Middle frontal gyrus (tissue), 1 donor: ENCODE data around the gene TPP2.

ENCODE experiments used
- DNase-seq: peaks from one replicate; pipeline ENCODE4 v3.0.0-alpha.2; 2015; ENCODE audit warnings: low spot score; ENCODE audit errors: extremely low spot score

The TPP2 gene

DNA sequence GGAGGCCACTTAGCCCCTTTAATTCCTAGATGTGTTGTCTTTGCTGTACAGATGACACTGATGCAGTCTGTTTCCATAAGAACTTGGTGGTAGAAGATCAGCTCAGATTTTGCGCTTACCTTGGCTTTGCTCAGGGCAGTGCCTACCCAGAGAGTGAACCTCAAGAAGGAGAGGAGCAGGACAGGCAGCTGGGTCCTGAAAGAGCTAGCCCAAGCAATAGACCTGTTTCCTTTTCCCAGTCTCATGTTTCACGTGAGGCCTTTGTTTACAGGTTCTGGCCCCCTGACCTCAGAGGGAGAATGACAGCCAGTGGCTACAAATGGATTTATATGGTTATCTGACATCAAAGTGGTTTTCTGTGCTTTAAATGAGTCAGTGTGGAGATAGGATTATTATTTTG, 58.0 kb downstream of the TPP2 start:
- no peak for DNase-seq

DNA sequence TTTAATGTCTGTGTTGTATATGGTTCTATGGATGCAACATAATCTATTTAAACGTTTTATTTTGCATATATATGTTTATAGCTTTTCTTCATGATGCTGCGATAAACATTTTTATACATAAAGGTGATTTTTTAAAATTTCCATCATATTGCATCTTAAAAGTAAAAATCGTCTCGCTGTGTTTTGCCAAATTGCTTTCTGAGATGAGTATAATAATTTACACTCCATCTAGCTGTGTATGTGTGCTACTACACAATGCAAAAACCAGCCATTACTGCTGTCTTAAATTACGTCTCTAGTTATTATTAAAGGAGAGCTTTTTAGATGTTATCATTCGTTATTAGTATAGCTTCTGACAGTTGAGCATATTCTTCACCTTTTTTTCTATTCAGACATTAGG, 60.8 kb downstream of the TPP2 start:
- no peak for DNase-seq

DNA sequence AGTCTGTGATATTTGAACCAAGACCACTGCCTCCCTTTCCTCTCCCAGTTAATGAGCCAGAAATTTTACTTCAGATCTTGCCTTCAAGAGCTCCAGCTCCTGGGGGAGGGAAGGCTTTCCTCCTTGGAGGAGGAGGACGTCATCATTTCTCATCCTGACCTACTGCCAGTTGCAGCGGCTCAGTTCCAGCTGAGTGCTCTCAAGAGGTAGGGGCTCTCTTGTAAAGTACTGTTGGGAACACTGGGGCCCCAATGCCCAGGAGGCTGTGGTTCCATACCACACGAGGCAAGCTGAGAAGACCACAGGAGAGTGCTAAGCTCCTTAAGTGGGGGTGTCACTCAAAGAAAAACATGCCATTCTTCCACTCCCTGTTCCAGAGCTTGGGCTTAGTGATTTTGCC, 61.9 kb downstream of the TPP2 start:
- no peak for DNase-seq

DNA sequence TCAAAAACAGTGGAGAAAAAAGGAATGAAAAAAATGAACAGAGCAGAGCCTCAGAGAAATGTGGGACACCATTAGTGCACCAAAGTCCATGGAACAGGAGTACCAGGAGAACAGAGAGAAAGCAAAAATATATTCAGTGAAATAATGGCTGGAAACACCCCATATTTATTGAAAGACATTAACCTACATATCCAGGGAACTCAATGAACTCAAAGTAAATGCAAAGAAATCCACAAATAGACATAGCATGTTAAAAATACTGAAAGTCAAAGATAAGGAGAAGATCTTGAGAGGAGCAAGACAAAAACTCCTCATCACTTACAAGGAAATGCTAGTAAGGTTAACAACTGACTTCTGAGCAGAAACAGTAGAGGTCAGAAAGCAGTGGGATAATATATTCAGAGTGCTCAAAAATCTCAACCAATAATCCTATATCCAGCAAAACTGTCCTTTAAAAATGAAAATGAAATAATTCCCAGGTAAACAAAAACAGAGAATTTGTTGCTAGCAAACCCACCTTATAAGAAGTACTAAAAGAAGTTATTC, 62.5 kb downstream of the TPP2 start:
- no peak for DNase-seq

DNA sequence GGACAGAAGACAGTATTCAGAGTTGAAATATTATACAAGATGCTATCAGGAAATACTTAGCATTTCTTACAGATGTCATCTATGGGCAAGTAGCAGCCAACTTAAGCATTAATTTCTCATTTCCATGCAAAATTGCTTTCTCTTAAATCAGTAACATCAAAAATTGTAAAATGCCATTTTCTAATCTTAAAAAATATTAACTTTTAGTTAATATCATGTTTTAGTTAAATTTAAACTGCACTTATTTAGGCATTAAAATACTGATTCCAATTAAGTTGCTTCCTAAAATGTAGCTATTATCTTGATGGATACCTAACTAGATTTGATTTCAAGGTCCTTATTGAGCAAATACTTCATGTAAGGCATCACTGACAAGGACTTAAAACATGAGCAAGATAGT, 70.2 kb downstream of the TPP2 start:
- DNase-seq, result no peak

DNA sequence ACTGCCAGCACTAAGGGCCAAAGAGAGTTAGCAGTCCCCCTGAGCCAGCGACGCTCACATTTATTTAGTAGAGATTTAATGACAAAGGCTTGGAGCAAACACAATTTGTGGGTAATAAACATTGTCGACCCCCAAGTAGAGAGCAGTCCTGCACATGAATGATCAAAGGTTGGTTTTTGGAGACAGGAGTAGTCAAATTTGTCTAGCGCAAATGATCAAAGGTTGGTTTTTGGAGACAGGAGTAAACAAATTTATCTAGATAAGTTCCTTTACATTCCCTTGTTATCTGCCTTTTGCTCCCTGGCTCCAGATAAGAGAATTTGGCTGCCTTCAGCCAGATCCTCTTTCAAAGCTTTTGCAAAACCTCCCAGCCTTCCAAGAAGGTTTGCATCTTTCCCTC, 71.1 kb downstream of the TPP2 start:
- no peak for DNase-seq

DNA sequence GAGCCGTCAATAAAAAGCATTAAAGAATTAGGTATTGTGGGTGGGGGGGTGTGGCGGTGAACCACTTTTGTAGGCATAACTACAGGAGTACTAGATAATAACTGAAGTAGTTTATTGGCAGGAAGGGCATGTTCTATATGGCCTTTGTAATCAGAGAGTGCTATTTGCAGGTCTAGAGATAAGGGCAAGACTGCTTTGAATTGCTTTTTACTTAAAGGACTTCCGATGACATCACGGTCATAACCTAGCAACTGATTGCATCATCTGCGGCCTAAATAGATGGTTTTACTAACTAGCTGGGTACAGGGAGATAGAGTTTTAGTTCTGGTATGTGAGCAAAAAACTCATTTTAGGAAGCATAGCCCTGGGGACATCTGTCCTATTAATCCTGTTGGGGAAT, 73.3 kb downstream of the TPP2 start:
- no peak for DNase-seq

DNA sequence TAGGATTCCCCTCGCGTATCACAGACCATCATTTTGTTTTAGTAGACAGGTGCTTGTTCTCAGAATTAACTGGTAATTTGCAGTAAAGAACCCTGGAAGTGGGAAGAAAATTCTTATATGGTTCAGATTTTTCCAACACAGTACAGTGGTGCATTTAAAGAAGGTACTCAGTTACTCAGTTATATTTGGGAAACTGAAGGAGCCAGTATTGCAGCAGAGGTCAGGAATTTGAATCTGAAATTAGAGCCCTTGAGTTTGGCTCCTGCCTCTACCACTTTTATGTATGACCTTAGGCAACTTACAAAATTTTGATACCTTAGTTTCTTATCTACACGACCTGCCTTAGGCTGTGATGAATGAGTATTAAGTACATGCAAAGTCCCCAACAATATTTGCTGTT, 78.3 kb downstream of the TPP2 start:
- no peak for DNase-seq

DNA sequence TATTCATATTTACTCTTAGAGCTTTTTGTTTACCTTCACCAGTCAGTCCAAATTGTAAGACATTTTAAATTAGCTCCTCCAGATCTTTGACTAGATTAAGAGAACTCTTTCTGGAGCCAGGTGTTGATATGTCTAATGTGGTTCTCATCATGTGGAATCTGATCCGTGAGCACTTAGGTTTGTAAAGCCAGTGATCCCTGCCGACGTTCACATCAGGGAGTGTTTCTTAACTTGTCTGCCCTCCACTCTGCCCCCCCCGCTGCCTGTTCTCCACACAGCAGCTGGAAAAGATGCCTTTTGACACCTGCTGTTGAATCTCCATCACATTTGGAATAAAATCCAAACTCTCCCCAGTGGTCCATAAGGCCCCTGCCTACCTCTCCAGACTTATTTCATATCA, 80.3 kb downstream of the TPP2 start:
- DNase-seq, result no peak

DNA sequence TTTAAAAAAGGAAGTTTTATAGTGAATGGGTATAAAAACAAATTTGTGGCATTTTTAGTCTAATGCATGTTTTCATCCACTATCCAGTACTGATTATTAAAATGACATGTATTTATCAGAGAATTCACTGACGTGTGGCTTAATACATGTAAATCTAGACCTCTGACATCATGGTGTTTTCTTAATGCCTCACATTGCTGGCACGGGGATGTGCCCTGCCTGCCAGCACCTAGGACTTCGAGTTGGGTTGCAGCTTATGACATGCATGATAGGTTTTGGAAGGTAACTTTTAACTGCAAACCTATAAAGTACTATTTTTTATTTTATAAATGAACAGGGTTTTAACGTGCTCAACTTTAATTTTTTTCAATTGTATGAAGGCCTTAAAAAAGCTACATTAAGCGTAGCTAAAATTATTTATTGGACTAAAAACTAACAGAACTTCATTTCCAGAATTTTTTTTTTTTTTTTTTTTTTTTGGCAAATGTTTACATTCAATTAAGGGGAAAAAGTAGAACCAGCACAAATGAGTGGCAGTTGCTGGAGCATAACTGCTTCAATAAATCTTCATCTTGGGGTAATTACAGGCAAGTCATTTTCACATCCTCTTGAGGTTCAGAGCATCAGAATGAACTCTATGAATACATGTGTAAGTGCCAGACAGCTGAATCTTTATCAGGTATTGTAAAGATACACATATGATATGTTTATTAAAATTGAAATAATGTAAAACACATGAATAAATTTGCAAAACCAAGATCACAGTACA, 81.7 kb downstream of the TPP2 start:
- DNase-seq, result no peak

DNA sequence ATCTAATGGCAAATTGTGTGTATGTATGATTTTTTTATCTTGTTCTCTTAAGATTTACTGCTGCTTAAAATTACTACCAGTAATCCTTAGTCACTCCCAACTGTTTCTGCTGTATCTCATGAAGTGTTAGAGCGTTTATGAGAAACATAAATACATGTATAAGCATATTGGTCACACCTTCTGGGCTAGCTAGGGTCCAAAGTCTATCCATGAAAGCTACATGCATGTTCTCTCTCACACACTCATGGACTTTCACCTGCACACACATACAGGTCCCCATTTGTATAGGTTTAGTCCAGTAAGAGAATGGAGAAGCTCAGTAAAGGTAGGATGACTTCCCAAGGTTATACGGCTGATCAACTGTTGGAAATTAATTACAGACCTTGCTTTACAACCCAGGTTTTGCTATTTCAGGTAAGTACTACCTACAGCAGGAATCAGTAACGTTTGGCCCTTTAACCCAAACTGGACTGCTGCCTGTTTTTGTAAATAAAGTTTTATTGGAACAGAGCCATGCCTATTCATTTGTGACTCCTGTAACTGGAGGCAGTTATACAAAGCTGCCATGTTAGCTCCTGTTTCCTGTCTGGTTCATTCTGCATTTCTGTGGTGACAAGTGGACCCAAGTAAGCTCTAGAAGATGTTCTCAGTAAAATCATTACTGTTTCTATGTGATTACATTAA, 82.8 kb downstream of the TPP2 start:
- DNase-seq, result no peak

DNA sequence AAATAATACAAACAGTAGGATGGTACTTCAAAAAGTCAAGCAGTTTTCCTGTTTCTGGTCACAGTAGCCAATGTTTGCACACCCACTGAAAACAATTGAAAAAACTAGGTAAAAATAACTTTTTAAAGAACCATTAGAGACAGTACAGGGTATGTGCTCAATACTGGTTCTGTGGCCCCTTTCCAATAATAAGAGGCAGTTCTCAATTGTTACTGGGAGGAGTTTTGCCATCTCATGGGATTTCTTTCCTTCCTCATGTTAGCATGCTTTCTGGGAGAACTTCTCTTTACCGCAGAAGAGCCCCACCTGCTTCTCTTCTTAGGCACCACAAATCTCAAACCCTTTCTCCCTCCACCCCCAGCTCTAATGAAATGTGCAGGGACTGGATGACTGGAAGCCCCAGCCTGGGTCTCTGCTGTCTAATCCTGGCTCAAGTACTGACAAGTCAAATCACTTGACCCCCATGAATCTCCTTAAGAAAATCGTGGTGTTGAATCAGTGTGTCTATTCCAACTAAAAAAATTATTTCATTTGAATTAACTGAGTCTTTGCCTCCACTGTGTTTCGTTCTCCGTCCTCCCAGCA, 83.4 kb downstream of the TPP2 start:
- DNase-seq, result no peak

DNA sequence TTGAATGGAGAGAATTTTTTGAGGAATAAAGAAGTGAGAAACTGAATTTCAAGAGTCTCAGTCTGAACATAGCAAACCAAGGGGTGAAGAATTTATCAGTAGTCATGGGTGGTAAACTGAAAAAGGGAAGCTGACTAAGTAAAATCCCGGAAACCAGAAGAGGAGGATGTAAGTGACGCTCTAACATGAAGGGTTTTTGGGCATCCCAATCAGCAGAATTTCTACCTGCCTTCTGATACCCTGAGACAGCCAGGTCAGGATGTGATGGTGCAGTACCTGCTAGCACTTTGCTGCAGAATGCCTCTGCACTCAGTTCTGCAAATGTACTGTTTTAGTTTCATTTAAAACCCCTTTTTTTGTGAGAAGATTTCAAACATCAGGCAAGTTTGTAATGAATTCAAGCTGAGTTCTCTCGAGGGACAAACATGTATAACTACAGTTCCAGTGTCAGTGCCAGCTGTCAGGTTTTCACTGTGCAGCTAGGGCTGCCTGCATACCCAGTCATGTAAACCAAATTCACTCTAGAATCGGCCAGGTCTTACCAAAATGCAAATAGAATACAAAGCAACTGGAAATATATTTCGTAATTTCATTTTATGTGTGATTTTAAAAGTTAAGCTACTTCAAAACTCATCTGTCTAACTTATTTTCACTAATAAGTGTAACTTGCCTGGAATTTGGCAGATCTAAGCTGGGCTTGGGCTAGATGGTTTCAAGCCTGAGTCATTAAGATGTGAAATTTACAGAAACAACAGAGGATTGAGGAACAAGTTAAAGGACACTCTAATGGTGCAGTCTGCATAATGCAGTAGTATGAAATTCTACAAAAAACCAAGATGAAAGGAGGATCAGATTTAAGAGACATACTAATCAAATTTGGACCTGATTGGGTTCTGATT, 84.3 kb downstream of the TPP2 start:
- DNase-seq, result no peak

DNA sequence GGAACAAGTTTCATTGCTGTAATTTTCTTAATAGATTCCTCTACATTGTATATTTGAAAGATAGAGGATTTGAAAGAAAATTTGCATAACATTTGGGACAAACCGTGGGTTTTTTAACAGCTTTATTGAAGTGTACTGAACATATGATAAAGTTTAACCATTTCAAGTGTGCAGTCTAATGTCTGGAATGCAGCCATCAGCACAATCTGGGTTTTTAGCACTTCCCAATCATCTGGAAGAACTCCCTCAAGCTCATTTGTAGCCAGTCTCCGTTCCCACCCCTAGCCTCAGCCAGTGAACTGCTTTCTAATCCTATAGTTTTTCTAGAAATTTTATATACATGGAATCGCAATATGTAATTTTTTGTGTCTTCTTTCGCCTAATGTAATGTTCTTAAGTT, 85.4 kb downstream of the TPP2 start:
- no peak for DNase-seq

DNA sequence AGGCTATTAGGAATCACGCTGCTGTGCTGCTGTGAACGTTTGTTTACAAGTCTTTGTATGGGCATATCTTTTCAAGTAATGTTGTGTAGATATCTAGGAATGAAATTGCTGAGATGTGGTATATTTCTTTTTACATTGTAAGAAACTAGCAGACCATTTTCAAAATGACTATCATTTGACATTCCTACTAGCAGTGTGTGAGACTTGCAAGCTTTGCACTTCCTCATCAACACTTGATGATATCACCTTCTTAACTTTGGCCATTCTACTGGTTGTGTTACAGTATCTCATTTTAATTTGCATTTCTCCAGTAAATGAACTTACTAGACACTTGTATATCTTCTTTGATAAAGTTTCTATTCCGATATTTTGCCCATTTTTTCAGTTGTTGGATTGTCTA, 85.9 kb downstream of the TPP2 start:
- DNase-seq, result no peak

DNA sequence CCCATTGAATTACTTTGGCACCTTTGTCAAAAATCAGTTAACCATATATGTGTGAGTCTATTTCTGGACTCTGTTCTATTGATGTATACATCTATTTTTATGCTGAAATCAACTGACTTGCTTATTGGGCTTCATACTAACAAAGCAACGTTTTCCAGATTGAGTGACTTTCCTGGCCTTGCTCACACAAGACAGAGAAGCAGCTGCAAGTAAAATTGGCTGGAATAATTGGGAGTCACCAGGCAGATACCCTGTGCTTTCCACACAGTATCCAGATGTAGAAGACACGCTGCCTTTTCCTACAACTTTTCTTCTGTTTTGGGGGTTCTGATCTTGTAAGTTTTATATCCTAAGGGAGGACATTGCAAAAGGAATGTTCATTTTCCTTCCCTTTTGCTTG, 86.9 kb downstream of the TPP2 start:
- DNase-seq, result no peak

DNA sequence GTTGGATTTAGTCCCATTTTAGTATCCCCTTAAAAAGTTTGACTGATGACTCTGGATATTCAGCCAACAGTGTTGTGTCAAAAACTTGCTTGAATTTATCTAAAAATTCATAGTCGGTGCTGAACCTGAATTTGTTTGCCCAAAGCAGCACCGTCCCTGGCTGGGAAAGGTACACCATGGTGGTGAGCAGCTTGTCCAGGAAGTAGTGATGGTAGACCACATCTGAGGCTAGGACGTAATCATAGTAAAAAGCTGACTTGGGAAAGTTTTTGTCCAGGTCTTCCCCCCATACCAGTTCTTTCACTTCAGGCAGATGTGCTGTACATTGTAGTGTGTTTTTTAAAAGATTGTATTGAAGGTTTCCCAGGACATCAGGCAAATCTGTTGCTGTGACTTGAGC, 89.2 kb downstream of the TPP2 start:
- DNase-seq, result no peak

DNA sequence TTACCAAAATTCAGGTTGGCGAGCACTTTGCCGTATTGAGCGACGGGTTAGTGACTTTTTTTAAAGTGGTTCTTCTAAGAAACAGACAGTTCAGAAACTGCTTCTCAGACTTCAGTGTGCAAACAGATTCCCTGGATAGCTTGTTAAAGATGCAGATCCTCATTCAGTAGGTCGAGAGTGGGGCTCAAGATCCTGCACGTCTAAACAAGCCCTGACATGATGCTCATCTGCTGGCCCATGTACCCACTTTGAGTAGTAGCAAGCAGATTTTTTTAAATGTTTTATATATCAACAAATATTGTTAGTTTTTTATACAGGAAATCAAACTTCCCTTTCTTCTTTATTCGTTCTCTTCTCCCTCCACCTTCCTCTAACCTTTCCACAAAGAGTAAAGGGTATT, 90.7 kb downstream of the TPP2 start:
- DNase-seq, result no peak

DNA sequence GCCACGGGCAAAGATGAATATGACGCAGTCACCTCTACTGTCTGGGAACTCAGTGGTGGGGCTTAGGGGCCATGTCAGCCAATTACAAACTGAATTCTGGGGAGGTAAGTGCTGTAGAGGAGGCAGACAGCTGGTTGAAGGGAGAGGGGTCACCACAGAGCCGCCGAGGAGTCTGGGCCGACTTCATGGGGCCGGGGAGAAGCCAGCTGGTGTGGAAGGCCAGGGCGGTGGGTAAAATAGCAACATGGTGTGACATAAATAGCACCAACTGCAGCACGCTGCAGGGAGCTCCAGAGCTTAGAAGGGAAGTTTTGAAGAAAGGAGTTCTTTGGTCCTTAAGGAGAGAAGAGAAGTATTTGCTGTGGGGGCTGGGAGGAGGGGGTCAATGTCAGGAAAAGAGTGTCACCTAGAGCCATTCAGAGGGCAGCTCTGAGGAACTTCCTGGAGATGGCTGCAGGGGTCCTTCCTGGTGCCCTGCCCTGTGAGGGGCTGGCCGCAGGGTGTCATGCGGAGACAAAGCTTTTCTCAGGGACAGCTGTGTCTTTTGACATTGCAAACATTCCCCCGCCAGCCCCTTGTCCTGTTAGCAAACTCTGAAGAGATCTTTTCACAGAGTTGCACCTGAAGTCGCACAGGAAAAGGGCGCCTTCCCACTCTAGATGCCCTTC, 91.7 kb downstream of the TPP2 start:
- no peak for DNase-seq

DNA sequence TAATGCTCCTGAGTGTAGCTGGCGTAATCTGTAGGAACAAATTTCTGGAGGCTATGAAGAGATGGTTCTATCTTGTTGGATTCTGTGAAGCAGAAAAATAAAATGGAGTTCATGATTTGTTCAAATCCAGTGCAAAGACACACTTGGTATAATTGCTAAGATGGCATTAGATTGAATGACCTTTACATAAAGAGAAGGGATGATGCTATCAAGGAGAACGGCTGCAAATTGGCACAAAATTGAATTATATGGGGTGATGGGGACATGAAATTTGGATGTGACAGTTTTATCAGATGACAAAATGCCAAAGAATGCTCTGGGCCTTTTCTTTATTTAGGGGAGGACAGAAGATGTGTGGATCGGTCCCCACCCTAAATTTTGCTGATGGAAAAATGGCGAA, 94.1 kb downstream of the TPP2 start:
- no peak for DNase-seq

DNA sequence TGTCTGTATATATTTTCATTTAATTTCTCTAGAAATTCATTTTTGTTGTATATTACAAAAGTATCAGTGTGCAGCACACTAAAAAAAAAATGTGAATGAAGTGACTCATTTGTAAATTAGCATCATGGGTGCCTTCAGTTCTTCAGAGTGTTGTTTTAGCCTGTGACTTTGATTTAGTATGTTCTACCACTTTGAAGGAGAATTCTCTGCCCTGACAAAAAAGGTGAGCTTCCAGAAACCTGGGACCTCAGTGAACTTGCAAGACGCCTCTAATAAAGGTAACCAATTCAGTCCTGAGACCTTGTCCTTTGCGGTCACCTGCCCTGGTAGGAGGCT, 95.7 kb downstream of the TPP2 start:
- DNase-seq, result no peak
